ENCODE data around the gene JMJD1C.

- TF ChIP-seq CTCF (IDR thresholded peaks at IDR 0.05) = no peak
- no peak for TF ChIP-seq POLR2A (IDR thresholded peaks at IDR 0.05)
Observed at GRCh38 chr10:63314020-63314419, 151.8 kb downstream of the JMJD1C start.
